T-helper 9 cell (primary cell): ENCODE measurements around the gene SEC61A2.
"Not testable (repeated sequence)": the region's sequence is repeated elsewhere in the genome, so short reads cannot be mapped to it uniquely, and the experiment has no call there.

ENCODE experiments used
- DNase-seq: peaks from one replicate; pipeline ENCODE4 v3.0.0-alpha.2; 2020

Gene SEC61A2

GRCh38 chr10:12162927-12163326 lies 33.5 kb downstream of the SEC61A2 start:
- no peak for DNase-seq

DNA sequence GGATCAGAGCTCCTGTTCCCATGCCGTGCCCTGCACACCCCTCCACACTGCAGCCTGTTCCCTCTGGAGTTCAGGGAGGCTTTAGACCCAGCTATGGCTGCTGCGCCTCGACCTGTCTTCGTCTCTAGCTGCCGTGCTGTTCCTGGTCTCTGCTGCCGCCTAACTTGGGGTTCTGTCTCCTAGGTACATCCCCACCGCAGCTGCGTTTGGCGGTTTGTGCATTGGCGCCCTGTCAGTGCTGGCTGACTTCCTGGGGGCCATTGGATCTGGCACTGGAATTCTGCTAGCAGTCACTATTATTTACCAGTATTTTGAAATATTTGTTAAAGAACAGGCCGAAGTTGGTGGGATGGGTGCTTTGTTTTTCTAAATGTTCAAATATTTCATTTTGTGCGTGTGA lies 34.6 kb downstream of the SEC61A2 start:
- DNase-seq = no peak

DNA sequence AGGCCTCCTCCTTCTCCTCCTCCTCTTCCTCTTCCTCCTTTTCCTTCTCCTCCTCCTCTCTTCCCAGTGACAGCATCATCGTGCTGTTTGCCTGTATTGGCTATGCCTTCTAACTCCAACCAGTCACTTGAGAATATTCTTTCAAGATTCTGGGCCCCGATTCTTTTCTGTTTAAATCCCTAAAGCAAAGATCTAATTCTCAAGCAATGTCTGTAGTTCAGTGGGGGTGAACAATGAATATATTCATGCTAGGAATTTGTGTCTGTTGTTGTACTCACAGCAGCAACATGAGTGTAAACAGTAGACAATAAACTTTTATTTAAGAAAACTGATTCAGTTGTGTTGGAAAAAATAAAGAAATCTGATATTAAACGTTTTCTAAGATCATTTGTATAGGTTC lies 35.6 kb downstream of the SEC61A2 start:
- DNase-seq = no peak

DNA sequence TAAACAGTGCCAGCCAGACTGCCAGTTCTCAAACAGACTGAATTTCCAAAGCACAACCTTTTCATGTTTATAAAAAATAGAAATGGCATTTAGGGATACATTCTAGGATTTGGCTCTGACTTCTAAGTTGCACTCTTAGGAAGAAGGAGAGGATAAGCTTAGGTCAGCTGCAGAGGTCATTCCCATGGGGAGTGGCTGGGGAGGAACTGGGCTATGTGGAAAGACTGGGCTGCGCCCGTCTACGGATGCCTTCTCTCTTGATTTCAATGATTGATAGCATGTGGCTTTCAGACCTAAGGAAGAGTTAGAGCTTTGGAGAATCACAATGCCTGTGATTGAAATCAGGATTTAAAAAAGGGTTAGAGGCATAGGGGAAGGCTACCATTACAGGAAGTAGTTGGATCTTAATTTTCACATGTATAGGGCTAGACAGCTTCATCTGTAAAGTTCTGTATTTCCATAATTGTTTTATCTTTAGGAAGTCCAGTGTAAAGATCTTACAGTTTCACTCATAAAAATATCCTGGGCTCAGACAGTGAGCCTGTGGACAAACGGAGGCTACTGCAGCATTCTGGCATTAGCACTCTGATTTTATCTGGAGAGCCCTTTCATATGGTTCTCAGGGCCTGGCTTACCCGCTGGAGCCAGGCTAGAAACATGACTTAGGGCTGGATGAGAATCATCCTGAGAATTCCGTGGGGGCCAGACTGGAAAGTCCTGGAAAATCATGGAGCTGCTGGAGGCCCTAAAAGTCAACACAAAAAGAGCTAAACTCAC lies 36.7 kb downstream of the SEC61A2 start:
- no peak for DNase-seq

DNA sequence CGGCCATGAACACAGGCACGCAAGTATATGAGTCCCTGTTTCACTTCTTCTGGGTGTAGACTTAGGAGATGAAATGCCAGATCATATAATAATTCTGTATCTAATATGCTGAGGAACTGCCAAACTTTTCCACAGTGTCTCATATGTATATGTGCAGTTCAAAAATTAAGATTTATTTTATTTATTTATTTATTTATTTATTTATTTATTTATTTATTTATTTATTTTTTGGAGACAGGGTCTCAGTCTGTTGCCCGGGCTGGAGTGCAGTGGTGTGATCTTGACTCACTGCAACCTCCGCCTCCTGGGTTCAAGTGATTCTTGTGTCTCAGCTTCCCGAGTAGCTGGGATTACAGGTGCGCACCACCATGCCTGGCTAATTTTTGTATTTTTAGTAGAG lies 42.0 kb downstream of the SEC61A2 start:
- not testable (repeated sequence) for DNase-seq

DNA sequence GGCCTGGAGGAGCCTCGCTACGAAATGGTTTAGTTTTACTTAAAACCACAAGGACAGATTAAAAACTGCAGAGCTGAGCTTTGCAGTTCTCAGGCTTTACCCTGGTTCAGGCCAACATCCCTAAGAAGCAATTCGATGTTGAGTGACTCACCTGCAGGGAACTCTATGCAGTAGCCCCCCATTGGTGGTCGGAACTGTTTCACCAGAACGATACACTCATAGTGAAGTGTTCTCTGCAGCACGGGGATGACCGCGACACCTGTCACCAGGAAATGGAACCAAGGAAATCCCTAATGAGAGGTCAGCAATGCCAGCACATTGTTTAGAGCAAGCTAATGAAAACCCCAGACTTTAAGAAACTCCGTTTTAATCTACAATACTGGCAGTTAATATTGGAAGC lies 48.2 kb downstream of the SEC61A2 start:
- no peak for DNase-seq

- DNase-seq = no peak
Measured at GRCh38 chr10:12179606-12180170, 50.2 kb downstream of the SEC61A2 start.

DNA sequence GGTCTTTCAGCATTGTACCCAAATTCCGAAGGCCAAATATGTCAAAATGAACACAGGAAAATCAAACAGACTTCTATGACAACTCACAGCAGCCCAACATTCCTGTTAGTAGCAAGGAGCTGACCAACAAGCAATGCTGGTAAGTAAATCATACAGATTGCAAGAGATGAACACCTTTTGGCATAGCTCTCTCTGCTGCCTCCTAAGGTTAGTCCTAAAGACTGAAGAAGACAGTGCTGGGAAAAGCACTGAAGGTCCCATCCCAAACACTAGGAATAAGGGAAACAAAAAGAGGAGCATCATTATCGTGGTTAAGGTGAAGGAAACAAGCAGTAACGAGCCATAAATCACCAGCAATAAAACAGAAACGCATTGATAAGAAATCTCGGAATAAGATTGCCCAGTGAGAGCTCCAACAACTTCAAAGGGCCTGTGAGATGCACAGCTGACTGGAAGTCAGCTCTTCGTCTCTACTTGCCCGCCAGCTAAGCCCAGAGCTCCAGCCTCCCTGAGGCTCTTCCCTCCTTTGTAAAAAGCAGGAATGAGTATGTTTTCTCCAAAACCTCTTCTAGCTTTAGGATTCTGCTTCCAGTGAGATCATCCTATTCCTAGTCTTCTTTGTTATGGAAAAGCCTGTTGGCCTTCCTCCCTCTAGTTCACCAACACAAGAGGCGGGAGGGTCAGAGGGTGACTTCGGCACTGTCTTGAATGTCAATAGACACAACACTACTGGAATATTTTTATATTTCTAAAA lies 50.9 kb downstream of the SEC61A2 start:
- no peak for DNase-seq

DNA sequence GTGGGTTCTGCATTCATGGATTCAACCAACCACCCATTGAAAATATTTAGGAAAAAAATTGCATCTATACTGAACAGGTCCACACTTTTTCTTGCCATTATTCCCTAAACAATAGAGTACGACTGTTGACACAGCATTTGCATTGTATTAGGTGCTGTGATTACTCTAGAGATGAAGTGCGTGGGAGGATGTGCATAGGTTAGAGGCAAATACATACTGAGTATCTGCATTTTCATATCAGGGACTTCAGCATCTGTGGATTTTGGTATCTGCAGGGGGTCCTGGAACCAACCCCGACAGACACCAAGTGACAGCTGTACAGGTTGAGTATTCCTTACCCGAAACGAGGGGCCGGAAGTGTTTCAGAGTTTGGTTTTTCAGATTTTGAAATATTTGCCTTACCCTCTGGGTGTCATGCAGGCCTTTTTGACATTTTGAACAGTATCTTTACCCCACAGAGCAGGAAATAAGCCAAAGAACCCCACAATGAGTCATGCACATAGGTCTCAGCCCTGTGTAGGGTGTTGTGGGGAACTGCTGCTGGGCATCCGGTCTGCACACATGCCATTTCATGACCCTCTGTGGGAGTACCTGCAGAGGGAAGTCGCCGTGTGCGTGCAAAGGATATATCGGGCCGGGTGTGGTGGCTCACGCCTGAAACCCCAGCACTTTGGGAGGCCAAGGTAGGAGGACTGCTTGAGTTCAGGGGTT lies 51.7 kb downstream of the SEC61A2 start:
- peak; percentile 41 for DNase-seq

DNA sequence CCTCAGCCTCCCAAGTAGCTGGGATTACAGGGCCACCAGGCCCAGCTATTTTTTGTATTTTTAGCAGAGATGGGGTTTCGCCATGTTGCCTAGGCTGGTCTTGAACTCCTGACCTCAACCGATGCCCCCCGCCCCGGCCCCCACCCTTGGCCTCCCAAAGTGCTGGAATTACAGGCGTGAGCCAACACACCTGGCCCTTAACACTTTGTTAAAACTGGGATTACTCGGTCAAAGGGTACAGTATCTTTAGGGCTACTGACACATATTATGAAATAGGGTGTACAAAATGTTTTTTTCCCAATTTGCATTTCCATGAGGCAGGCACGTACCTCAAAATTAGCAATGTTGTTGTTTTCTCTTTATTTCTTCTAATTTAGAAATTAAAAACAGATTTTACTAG lies 54.7 kb downstream of the SEC61A2 start:
- no peak for DNase-seq

DNA sequence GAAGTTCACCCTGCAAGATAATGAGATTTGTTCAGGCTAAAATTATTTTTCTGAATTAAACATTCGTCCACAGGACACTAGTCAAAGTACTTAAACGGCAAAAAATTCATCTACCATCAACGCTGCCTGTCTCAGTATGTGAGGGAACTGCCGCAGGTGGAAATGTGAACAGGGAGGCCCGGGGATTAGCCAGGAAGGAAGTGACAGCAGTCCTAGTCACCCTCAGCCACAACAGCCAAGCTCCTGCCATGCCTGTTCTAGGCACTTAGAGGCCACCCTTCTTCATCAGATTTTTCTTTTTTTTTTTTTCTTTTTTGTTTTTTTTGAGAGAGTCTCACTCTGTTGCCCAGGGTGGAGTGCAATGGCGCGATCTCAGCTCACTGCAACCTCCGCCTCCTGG lies 56.8 kb downstream of the SEC61A2 start:
- DNase-seq = no peak

GRCh38 chr10:12187321-12187905 lies 57.9 kb downstream of the SEC61A2 start:
- no peak for DNase-seq

DNA sequence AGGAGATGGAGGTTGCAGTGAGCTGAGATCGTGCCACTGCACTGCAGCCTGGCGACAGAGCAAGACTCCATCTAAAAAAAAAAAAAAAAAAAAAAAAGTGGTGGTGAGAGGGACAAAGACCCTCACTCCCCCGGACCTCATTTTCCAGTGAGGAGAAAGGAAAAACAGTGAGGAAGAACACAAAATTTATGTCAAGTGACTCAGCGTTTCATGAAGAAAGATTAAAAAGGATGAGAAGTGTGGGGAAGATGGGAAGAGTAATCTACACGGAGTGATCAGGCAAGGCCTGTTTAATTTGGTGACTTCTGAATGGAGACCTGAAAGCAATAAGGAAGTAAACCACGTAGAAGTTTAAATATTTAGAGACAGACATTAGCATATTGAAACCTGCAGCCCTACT lies 59.2 kb downstream of the SEC61A2 start:
- DNase-seq = no peak

DNA sequence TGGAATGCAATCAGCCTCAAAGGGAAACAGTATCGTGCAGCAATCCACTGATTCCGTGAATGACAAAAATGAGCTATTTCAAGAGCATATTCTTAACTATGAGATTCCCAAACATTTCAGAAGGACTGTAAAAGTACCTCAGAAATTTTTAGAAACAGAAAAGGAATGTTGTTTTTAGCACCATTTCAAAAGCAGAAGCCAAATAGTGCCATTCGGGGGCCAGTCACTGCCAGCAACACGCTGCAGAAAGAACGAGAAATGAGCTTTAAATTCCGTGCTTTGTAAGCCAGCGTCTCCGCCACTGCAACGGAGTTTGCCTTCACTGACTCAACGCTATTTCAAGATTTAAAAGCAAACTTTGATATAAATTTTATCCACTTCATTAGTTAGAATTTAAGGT lies 59.9 kb downstream of the SEC61A2 start:
- DNase-seq = no peak

- no peak for DNase-seq
Measured at GRCh38 chr10:12191715-12192114, 62.2 kb downstream of the SEC61A2 start.

- DNase-seq = no peak
Measured at GRCh38 chr10:12193193-12193592, 63.7 kb downstream of the SEC61A2 start.

GRCh38 chr10:12194752-12195271 lies 65.3 kb downstream of the SEC61A2 start:
- no peak for DNase-seq

GRCh38 chr10:12195281-12195602 lies 65.8 kb downstream of the SEC61A2 start:
- DNase-seq = no peak

DNA sequence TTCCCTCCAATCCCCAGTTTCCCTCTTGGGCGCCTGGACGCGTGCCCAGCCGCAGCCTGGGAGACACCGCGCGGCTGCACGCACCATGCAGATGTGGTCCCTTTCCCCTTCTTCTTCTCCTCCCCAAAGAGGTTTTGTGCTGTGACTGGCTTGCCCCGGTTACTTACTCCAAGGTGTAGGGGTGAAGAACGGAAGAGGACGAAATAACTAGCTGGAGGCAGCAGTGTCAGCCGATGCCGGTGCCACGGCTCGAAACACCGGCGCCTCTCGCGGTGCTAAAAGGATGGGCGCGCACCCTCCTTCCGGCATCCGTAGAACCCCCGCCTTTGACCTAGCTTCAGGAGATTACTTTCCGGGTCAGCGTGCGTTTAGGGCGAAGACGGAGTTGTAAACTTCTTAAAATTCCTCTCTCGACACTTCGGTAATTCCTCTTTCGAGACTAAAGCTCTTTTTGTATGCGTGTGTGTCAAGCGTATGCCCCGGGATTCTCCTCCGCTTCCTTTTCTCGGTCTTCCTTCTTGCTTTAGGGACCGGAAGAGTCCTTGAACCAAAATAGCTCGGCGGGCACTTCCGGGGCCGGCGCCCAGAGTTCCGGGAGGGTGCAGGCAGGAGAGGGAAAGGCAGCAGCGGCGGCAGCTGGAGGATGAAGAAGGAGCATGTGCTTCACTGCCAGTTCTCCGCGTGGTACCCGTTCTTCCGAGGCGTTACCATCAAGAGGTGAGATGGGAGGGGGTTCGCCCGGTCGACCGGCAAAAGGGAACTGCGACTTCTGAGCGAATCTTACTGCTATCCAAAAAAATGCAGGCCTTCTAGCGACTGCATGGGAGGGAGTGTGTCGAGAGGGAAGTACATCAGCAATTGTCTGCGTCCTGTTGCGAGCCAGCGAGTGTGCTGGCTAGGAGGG lies 66.4 kb downstream of the SEC61A2 start, which contains the start of the genes CDC123 and NUDT5:
TSS of gene CDC123 (plus strand) at position 586 of the 904 bp plus-strand sequence. CDS start at position 644, 58 bp downstream.
TSS of gene NUDT5 (minus strand) at position 289 of the 904 bp plus-strand sequence. CDS start 9,600 bp downstream, outside the sequence.
- DNase-seq = peak; percentile 74

DNA sequence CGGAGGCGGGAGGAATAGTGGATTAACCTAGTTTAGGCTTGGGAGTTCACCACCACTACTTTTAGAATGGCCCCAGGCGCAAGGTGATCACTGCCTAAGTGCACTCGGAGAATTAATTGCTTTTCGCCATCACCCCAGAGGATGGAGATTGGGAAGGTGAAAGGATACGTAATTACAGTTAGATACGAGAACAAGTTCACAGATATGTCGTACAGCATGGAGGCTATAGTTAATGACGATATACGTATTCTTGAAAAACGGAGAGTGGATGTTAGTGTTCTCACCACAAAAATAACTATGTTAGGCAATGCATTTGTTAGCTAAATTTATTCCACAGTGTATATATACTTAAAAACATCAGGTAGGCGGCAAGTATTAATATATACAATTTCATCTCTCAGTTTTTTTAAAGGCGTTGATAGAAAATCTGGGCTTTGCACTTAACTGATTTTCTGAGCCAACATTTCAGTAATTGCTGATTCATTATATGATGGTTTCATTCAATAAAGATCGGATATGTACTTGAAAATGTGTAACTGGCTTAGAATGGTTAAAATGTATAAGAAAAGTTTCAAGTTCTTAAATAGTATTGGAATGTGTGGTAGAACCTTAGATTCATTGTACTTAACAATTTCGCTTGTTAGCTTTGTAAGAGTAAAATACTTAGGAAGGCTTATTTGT lies 67.2 kb downstream of the SEC61A2 start:
- no peak for DNase-seq

GRCh38 chr10:12198156-12198555 lies 68.7 kb downstream of the SEC61A2 start:
- no peak for DNase-seq
